HL-60 (cell line): Measurements from ENCODE around the gene PREB.

ENCODE experiments used
- POLR2AphosphoS5 ChIP-seq: IDR thresholded peaks from 2 replicates; pipeline ENCODE4 v1.6.1; 2012; ENCODE audit warnings: low read depth
- TF ChIP-seq, protein P1 (sequence below): IDR thresholded peaks from one replicate; pipeline ENCODE4 v1.5.1; 2011; ENCODE audit warnings: low read length, control low read depth, inconsistent platforms; ENCODE audit not compliant: insufficient read depth
- TF ChIP-seq, protein P2 (sequence below): IDR thresholded peaks from 2 replicates; pipeline ENCODE4 v1.6.1; 2012; ENCODE audit warnings: low read depth; ENCODE audit not compliant: insufficient replicate concordance

DNA sequence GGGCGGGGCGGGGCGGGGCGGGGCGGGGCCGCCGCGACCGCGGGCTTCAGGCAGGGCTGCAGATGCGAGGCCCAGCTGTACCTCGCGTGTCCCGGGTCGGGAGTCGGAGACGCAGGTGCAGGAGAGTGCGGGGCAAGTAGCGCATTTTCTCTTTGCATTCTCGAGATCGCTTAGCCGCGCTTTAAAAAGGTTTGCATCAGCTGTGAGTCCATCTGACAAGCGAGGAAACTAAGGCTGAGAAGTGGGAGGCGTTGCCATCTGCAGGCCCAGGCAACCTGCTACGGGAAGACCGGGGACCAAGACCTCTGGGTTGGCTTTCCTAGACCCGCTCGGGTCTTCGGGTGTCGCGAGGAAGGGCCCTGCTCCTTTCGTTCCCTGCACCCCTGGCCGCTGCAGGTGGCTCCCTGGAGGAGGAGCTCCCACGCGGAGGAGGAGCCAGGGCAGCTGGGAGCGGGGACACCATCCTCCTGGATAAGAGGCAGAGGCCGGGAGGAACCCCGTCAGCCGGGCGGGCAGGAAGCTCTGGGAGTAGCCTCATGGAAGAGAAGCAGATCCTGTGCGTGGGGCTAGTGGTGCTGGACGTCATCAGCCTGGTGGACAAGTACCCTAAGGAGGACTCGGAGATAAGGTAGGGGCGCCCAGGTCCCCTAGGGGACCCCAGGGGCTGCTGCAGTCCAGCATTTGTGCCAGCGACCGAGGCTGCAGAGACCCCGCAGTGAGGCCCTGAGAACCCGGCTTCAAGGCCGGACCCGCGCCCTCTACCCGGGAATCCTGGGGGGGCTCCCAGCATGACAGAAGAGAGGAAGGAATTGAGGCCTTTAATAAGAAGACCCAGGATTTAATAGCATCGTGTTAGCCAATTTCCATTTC lies 47.5 kb downstream of the PREB start, which contains the start of gene KHK:
- TF ChIP-seq, protein P1, sequence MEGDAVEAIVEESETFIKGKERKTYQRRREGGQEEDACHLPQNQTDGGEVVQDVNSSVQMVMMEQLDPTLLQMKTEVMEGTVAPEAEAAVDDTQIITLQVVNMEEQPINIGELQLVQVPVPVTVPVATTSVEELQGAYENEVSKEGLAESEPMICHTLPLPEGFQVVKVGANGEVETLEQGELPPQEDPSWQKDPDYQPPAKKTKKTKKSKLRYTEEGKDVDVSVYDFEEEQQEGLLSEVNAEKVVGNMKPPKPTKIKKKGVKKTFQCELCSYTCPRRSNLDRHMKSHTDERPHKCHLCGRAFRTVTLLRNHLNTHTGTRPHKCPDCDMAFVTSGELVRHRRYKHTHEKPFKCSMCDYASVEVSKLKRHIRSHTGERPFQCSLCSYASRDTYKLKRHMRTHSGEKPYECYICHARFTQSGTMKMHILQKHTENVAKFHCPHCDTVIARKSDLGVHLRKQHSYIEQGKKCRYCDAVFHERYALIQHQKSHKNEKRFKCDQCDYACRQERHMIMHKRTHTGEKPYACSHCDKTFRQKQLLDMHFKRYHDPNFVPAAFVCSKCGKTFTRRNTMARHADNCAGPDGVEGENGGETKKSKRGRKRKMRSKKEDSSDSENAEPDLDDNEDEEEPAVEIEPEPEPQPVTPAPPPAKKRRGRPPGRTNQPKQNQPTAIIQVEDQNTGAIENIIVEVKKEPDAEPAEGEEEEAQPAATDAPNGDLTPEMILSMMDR, result no peak
- TF ChIP-seq POLR2AphosphoS5, result no peak
- TF ChIP-seq, protein P2, sequence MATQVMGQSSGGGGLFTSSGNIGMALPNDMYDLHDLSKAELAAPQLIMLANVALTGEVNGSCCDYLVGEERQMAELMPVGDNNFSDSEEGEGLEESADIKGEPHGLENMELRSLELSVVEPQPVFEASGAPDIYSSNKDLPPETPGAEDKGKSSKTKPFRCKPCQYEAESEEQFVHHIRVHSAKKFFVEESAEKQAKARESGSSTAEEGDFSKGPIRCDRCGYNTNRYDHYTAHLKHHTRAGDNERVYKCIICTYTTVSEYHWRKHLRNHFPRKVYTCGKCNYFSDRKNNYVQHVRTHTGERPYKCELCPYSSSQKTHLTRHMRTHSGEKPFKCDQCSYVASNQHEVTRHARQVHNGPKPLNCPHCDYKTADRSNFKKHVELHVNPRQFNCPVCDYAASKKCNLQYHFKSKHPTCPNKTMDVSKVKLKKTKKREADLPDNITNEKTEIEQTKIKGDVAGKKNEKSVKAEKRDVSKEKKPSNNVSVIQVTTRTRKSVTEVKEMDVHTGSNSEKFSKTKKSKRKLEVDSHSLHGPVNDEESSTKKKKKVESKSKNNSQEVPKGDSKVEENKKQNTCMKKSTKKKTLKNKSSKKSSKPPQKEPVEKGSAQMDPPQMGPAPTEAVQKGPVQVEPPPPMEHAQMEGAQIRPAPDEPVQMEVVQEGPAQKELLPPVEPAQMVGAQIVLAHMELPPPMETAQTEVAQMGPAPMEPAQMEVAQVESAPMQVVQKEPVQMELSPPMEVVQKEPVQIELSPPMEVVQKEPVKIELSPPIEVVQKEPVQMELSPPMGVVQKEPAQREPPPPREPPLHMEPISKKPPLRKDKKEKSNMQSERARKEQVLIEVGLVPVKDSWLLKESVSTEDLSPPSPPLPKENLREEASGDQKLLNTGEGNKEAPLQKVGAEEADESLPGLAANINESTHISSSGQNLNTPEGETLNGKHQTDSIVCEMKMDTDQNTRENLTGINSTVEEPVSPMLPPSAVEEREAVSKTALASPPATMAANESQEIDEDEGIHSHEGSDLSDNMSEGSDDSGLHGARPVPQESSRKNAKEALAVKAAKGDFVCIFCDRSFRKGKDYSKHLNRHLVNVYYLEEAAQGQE, result no peak
